BJ (cell line): Measurements from ENCODE around the gene FRG2B. TPM values are rescaled to one million over a fixed set of nuclear protein-coding genes. Genes with fewer than 3 reads are reported as not detected.
A peak's percentile ranks its signal among the peaks of the same experiment; 100 is the strongest.
"Not testable (repeated sequence)": the region's sequence is repeated elsewhere in the genome, so short reads cannot be mapped to it uniquely, and the experiment has no call there.

ENCODE experiments used
- CTCF ChIA-PET: fragments of 350-600 bp; formaldehyde crosslinking; extraction: SDS; loops from one replicate; lab custom pipeline; 2021; ENCODE audit warnings: antibody characterized with exemption, inconsistent platforms; lab: Yijun Ruan, JAX
- POLR2A ChIA-PET: fragments of 300-600 bp; sonication (Branson Sonifier 250); formaldehyde crosslinking; extraction: SDS; loops from one replicate; lab custom pipeline; 2021; ENCODE audit warnings: antibody characterized with exemption; lab: Charles Lee
- DNase-seq: peaks from one replicate; pipeline ENCODE4 v3.0.0-alpha.2; 2011; ENCODE audit warnings: low read depth
- H3K27me3 ChIP-seq: 2 replicates; pipeline ENCODE4 v1.6.0; 2011; ENCODE audit warnings: low read length; ENCODE audit not compliant: control insufficient read depth, insufficient read depth
- H3K36me3 ChIP-seq: 2 replicates; pipeline ENCODE4 v1.5.1; 2011; ENCODE audit warnings: low read length; ENCODE audit not compliant: control insufficient read depth, insufficient read depth
- H3K4me3 ChIP-seq: 2 replicates; pipeline ENCODE4 v1.5.1; 2011; ENCODE audit warnings: low read depth, mild to moderate bottlenecking, control low read depth, low read length
- CTCF ChIP-seq: IDR thresholded peaks from 2 replicates; pipeline ENCODE4 v1.5.1; 2011; ENCODE audit warnings: low read depth, mild to moderate bottlenecking, control low read depth, inconsistent platforms, low read length, moderate library complexity; ENCODE audit not compliant: insufficient read depth
- polyA plus RNA-seq: library from polyadenylated mRNA; depleted of rRNA; stranded (reverse); fragments of >200 nt; gene quantifications from 2 replicates; pipeline ENCODE4 v1.2.3, GENCODE V29; 2011

FRG2B gene
- polyA plus RNA-seq, 1 experiment = not detected

GRCh38 chr10:133611079-133611478, 15.5 kb downstream of the FRG2B start:
- H3K36me3 ChIP-seq = no peaks in the 10 kb centered on the region
- no peaks in the 10 kb centered on the region for H3K27me3 ChIP-seq
- H3K4me3 ChIP-seq = no peak overlapping the region
- CTCF ChIA-PET = no interaction called here
- POLR2A ChIA-PET = no interaction called here
- no peak for TF ChIP-seq CTCF
- no peak for DNase-seq

- ChIA-PET CTCF (interaction anchor here (0.7 to 1.6 kb wide), 11 partner anchors 8 to 302 kb away, joined by 3 to 8 read pairs (median 4); no protein-coding TSS in a partner anchor), POLR2A (no interaction called here)
- no peak for DNase-seq
- no peaks in the 10 kb centered on the region for H3K36me3 ChIP-seq
- peak; percentile 63 for TF ChIP-seq CTCF
- no peak overlapping the region for H3K4me3 ChIP-seq
- H3K27me3 ChIP-seq = no peaks in the 10 kb centered on the region
Observed at GRCh38 chr10:133608855-133609254, 17.7 kb downstream of the FRG2B start.

DNA sequence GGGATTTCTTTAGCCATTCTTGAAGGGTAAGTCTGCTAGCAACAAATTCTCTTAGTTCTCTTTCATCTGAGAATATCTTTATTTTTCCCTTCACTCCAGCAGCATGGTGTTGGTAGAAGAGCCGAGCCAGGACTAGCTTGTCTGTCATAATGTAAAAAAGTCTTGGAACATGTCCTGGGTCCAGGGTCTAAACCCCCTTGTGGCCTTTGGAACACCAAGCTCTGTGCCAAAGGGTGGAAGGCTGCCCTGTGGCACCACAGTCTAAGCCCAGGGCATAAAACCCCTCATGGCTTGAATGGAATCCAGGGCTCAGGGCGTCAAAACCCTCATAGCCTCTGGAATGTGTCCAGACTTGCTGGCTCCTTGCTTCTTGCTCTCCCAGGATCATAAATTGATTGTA, 23.2 kb downstream of the FRG2B start:
- H3K4me3 ChIP-seq, H3K27me3 ChIP-seq, H3K36me3 ChIP-seq, DNase-seq, POLR2A ChIA-PET: not testable (repeated sequence)
- CTCF ChIA-PET = interaction anchor here (3.3 kb wide), 1 partner anchor 11 kb away, joined by 8 read pairs; no protein-coding TSS in a partner anchor

- TF ChIP-seq CTCF = no peak
- ChIA-PET POLR2A (no interaction called here), CTCF (interaction anchor here (1.2 kb wide), 1 partner anchor 8 kb away, joined by 8 read pairs; no protein-coding TSS in a partner anchor)
- no peak overlapping the region for H3K4me3 ChIP-seq
- H3K36me3 ChIP-seq = no peaks in the 10 kb centered on the region
- DNase-seq = no peak
- H3K27me3 ChIP-seq = no peaks in the 10 kb centered on the region
Observed at GRCh38 chr10:133600657-133601056, 25.9 kb downstream of the FRG2B start.

- POLR2A ChIA-PET, H3K36me3 ChIP-seq, H3K4me3 ChIP-seq, H3K27me3 ChIP-seq, DNase-seq: not testable (repeated sequence)
- CTCF ChIA-PET = interaction anchor here (1.2 kb wide), 1 partner anchor 9 kb away, joined by 8 read pairs; no protein-coding TSS in a partner anchor
Observed at GRCh38 chr10:133599869-133600268, 26.7 kb downstream of the FRG2B start.

DNA sequence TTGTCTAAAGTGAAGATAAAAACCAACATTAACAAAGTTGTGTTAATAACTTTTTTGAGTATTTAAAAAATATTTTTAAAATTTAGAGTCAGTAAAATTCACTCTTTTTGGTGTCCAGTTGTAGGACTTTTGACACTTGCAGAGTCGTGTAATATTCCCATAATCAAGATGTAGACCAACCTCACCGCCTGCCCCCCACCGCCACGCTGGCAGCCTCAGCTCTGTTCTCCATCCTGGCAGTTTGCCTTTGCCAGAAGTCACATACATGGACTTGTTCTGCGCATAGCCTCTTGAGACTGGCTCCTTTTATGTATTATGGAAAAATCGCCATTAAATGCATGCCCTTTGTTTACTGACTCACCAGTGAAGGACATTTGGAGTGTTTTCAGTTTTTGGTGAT, 33.9 kb downstream of the FRG2B start:
- Histone ChIP-seq H3K36me3 (no peaks in the 10 kb centered on the region), H3K27me3 (0 out of 2 replicates have a peak, but pooled peaks cover 3% of the 10 kb centered on the region), H3K4me3 (no peak overlapping the region)
- CTCF ChIA-PET = no interaction called here
- TF ChIP-seq CTCF = no peak
- POLR2A ChIA-PET = no interaction called here
- DNase-seq = no peak
